SK-N-SH (cell line): ENCODE measurements around the gene PRKG1. TPM values are rescaled to one million over a fixed set of nuclear protein-coding genes. Genes with fewer than 3 reads are reported as not detected.

Experiments used
- CTCF ChIA-PET: fragments of 300-600, 350-600 bp; formaldehyde crosslinking; extraction: SDS; loops from one replicate; lab custom pipeline; 2021; lab: Yijun Ruan, JAX
- POLR2A ChIA-PET: fragments of 350-600 bp; sonication (Branson Sonifier 250); formaldehyde crosslinking; extraction: SDS; loops from one replicate; lab custom pipeline; 2020; ENCODE audit warnings: antibody characterized with exemption, inconsistent platforms; lab: Yijun Ruan, JAX
- DNase-seq: peaks from one replicate; pipeline ENCODE4 v3.0.0; 2012
- H2AFZ ChIP-seq: fragments of 200-600 bp; sonication (generic); 2 replicates; pipeline ENCODE4 v1.8.1; 2016; ENCODE audit warnings: antibody characterized with exemption, mild to moderate bottlenecking, low read depth
- H3F3A ChIP-seq: fragments of 200-600 bp; sonication (generic); replicated peaks from 2 replicates; pipeline ENCODE3; 2016; ENCODE audit warnings: antibody characterized with exemption, mild to moderate bottlenecking; ENCODE audit not compliant: insufficient read depth
- H3K27ac ChIP-seq, 2 experiments: fragments of 200-500 bp in 1 of 2; fragments of 200-600 bp in 1 of 2; sonication (Bioruptor generic) in 1 of 2; sonication (generic), shearing (Covaris generic) in 1 of 2; 2 replicates each; pipeline versions ENCODE4 v1.5.1 to v1.6.1; 2014 to 2016; ENCODE audit warnings: low read depth in 2 of 2, inconsistent platforms in 1 of 2, low read length in 1 of 2, mild to moderate bottlenecking in 1 of 2, mixed read lengths in 1 of 2
- H3K27me3 ChIP-seq: fragments of 200-600 bp; sonication (generic), shearing (Covaris generic); 2 replicates; pipeline ENCODE4 v1.6.1; 2016; ENCODE audit warnings: mixed run types; ENCODE audit not compliant: insufficient read depth
- H3K36me3 ChIP-seq, 2 experiments: fragments of 200-500 bp in 1 of 2; fragments of 200-600 bp in 1 of 2; sonication (Bioruptor generic) in 1 of 2; sonication (generic) in 1 of 2; replicated peaks in 1 of 2; 2 replicates each; pipeline versions ENCODE3 to v1.5.1; 2014 to 2016; ENCODE audit warnings: low read length in 1 of 2, mild to moderate bottlenecking in 1 of 2; ENCODE audit not compliant: insufficient read depth in 2 of 2, control insufficient read depth in 1 of 2
- H3K4me1 ChIP-seq, 2 experiments: fragments of 200-500 bp in 1 of 2; fragments of 200-600 bp in 1 of 2; sonication (Bioruptor generic) in 1 of 2; sonication (generic), shearing (Covaris generic) in 1 of 2; 2 replicates each; pipeline versions ENCODE4 v1.5.1 to v1.6.1; 2014 to 2016; ENCODE audit warnings: low read depth in 1 of 2, low read length in 1 of 2, mixed run types in 1 of 2; ENCODE audit not compliant: insufficient read depth in 2 of 2, control insufficient read depth in 1 of 2
- H3K4me2 ChIP-seq: fragments of 200-600 bp; sonication (generic), shearing (Covaris generic); 2 replicates; pipeline ENCODE4 v1.6.1; 2017; ENCODE audit warnings: mixed run types
- H3K4me3 ChIP-seq, 2 experiments: fragments of 200-500 bp in 1 of 2; fragments of 200-600 bp in 1 of 2; sonication (Bioruptor generic) in 1 of 2; sonication (generic), shearing (Covaris generic) in 1 of 2; 2 replicates each; pipeline versions ENCODE4 v1.5.1 to v1.8.1; 2014 to 2016; ENCODE audit warnings: low read depth in 2 of 2, inconsistent platforms in 1 of 2, low read length in 1 of 2, mild to moderate bottlenecking in 1 of 2, mixed read lengths in 1 of 2, moderate library complexity in 1 of 2
- H3K79me2 ChIP-seq: fragments of 200-600 bp; sonication (generic); 2 replicates; pipeline ENCODE4 v1.8.1; 2017; ENCODE audit warnings: mild to moderate bottlenecking; ENCODE audit not compliant: insufficient read depth
- H3K9ac ChIP-seq: fragments of 200-600 bp; sonication (generic); 2 replicates; pipeline ENCODE4 v1.6.1; 2017; ENCODE audit warnings: mixed run types
- H3K9me2 ChIP-seq: fragments of 200-600 bp; sonication (generic); 2 replicates; pipeline ENCODE4 v1.6.1; 2017; ENCODE audit warnings: mixed run types
- H3K9me3 ChIP-seq: fragments of 200-600 bp; sonication (generic); 2 replicates; pipeline ENCODE4 v1.6.1; 2017; ENCODE audit warnings: mixed run types, mild to moderate bottlenecking, moderate library complexity
- H4K20me1 ChIP-seq: fragments of 200-600 bp; sonication (generic); 2 replicates; pipeline ENCODE4 v1.6.1; 2017; ENCODE audit warnings: mild to moderate bottlenecking, mixed run types; ENCODE audit not compliant: insufficient read depth
- CHD2 ChIP-seq: fragments of 150-350 bp; IDR thresholded peaks from 2 replicates; pipeline ENCODE4 v1.6.1; 2018; ENCODE audit warnings: low read length; ENCODE audit not compliant: partially characterized antibody
- EP300 ChIP-seq, 2 experiments: IDR thresholded peaks; 2 replicates each; pipeline versions ENCODE4 v1.4.0 to v1.6.1; 2012; ENCODE audit warnings: borderline replicate concordance in 1 of 2, low read depth in 1 of 2, low read length in 1 of 2
- FOXM1 ChIP-seq: IDR thresholded peaks from 2 replicates; pipeline ENCODE4 v1.4.0; 2012; ENCODE audit warnings: low read depth, mild to moderate bottlenecking
- IRF3 ChIP-seq: fragments of 150-350 bp; IDR thresholded peaks from 2 replicates; pipeline ENCODE4 v1.6.1; 2016; ENCODE audit warnings: mild to moderate bottlenecking, low read depth, low read length
- JUND ChIP-seq: IDR thresholded peaks from 2 replicates; pipeline ENCODE4 v1.4.0; 2012
- NFIC ChIP-seq: IDR thresholded peaks from 2 replicates; pipeline ENCODE4 v1.4.0; 2012; ENCODE audit warnings: borderline replicate concordance
- PBX3 ChIP-seq: IDR thresholded peaks from 2 replicates; pipeline ENCODE4; 2012
- POLR2AphosphoS5 ChIP-seq: IDR thresholded peaks from 2 replicates; pipeline ENCODE4 v1.6.1; 2012; ENCODE audit warnings: low read depth, low read length
- RAD21 ChIP-seq: IDR thresholded peaks from 2 replicates; pipeline ENCODE4 v1.6.1; 2012; ENCODE audit warnings: mild to moderate bottlenecking, low read length
- SIN3A ChIP-seq: IDR thresholded peaks from 2 replicates; pipeline ENCODE4 v1.6.1; 2012; ENCODE audit warnings: low read depth, mild to moderate bottlenecking, low read length, moderate library complexity, borderline replicate concordance
- SMC3 ChIP-seq: IDR thresholded peaks from 2 replicates; pipeline ENCODE4 v1.6.1; 2012; ENCODE audit warnings: low read depth, low read length, improper control_type of control experiment
- TCF12 ChIP-seq: IDR thresholded peaks from 2 replicates; pipeline ENCODE4 v1.4.0; 2012
- TEAD4 ChIP-seq: IDR thresholded peaks from 2 replicates; pipeline ENCODE4 v1.4.0; 2012; ENCODE audit warnings: mild to moderate bottlenecking, borderline replicate concordance; ENCODE audit not compliant: insufficient read depth
- WGBS: methylation state at CpG from one replicate; pipeline ENCODE4 v1.1.6; 2017; ENCODE audit warnings: low lambda C conversion rate; 5-methylcytosine and 5-hydroxymethylcytosine counted together
- polyA plus RNA-seq, 3 experiments: library from polyadenylated mRNA; depleted of rRNA; stranded (reverse); fragments of >200 nt; gene quantifications; 2 replicates each; pipeline ENCODE4 v1.2.3, GENCODE V29; 2012

PRKG1 gene
- polyA plus RNA-seq, 1 of the 3 experiments (the other 2 are of a cell fraction): 4.1 TPM

GRCh38 chr10:51250278-51250920 lies 176.1 kb downstream of the PRKG1 start:
- no peak overlapping the region for H3K9ac ChIP-seq
- no peaks in the 10 kb centered on the region for H4K20me1 ChIP-seq
- no peaks in the 10 kb centered on the region for H3K9me3 ChIP-seq
- H3K27ac ChIP-seq: peak overlapping the region in 1 of 2 experiments; percentile 74; a peak in 2 of 4 replicates
- no peaks in the 10 kb centered on the region for H3K36me3 ChIP-seq
- peak; percentile 18; the same call in 1 of the 2 replicates for TF ChIP-seq PBX3
- no peak for TF ChIP-seq CHD2
- TF ChIP-seq SIN3A: no peak
- no peak for TF ChIP-seq IRF3
- POLR2A ChIA-PET: no interaction called here
- H3K4me1 ChIP-seq: peaks cover 0 to 14% of the 10 kb centered on the region in 2 experiments; a peak in 2 of 4 replicates
- no peak overlapping the region for H2AFZ ChIP-seq
- CTCF ChIA-PET: interaction anchor here (0.8 kb wide), 1 partner anchor 39 kb away, joined by 3 read pairs; no protein-coding TSS in a partner anchor
- WGBS: 83% methylated on average over 1 of the region's 1 CpG
- no peaks in the 10 kb centered on the region for H3K9me2 ChIP-seq
- H3K79me2 ChIP-seq: no peaks in the 10 kb centered on the region
- no peaks in the 10 kb centered on the region for H3F3A ChIP-seq
- no peak overlapping the region for H3K4me3 ChIP-seq
- H3K27me3 ChIP-seq: no peaks in the 10 kb centered on the region
- H3K4me2 ChIP-seq: no peak overlapping the region
- no peak for DNase-seq

- Histone ChIP-seq H3K9me3 (no peaks in the 10 kb centered on the region), H3K36me3 (no peaks in the 10 kb centered on the region), H3K9me2 (no peaks in the 10 kb centered on the region), H3K9ac (no peak overlapping the region), H3K4me1 (peaks cover 0 to 7% of the 10 kb centered on the region in 2 experiments; a peak in 2 of 4 replicates), H3K27ac (peak overlapping the region in 1 of 2 experiments; percentile 75; a peak in 1 of 4 replicates), H3F3A (no peaks in the 10 kb centered on the region), H2AFZ (no peak overlapping the region), H4K20me1 (no peaks in the 10 kb centered on the region), H3K79me2 (no peaks in the 10 kb centered on the region), H3K27me3 (no peaks in the 10 kb centered on the region), H3K4me3 (no peak overlapping the region), H3K4me2 (no peak overlapping the region)
- ChIA-PET CTCF (interaction anchor here (0.8 kb wide), 1 partner anchor 38 kb away, joined by 3 read pairs; no protein-coding TSS in a partner anchor), POLR2A (no interaction called here)
- WGBS: 26% methylated on average over 1 of the region's 1 CpG
- DNase-seq: no peak
- peak; percentile 64 for TF ChIP-seq TCF12
- peak; percentile 21; the same call in 1 of the 2 replicates for TF ChIP-seq POLR2AphosphoS5
- TF ChIP-seq PBX3: peak; percentile 81
- no peak for TF ChIP-seq SMC3
- TF ChIP-seq EP300 (IDR thresholded peaks at IDR 0.05; ENCODE audit: borderline replicate concordance in 1 of 2, low read depth in 1 of 2, low read length in 1 of 2): peak; percentile 6 to 35; a peak in 1 of 4 replicates
- TF ChIP-seq FOXM1: 0 out of 2 replicates have a peak, but pooled peaks have one; percentile 24
- TF ChIP-seq JUND: peak; percentile 34; the same call in 1 of the 2 replicates
- peak; percentile 41; the same call in 1 of the 2 replicates for TF ChIP-seq TEAD4
- TF ChIP-seq NFIC: peak; percentile 26; the same call in 1 of the 2 replicates
- no peak for TF ChIP-seq RAD21
Observed at GRCh38 chr10:51251110-51251509, 176.8 kb downstream of the PRKG1 start.
